ENCODE measurements around the gene DNAH17. TPM values are rescaled to one million over a fixed set of nuclear protein-coding genes. Genes with fewer than 3 reads are reported as not detected.

DNAH17 gene
- total RNA-seq, 3 donors from 2014 or later (not counting 1 experiment from before 2014, with no cell fraction given): 0.16 to 0.25 (median 0.24) TPM

DNA sequence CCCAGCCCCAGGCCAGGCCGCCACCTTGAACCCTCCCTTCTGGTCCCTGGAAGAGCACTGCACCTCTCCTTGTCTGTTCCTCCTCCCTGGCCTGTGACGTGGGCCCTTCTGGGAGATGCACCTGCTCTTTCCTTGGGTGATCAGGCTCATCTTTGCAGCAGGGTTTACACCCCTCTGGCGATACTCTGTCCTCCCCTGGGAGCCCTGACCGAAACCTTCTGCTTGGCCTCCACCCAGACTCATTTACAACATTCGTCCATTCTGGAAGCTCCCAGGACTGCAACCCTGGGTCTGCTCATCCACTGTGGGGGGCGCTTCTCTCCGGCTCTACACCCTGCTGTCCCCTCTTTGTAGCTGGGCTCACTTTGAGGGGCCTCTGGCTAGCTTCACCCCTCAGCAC is 125.4 kb downstream of the DNAH17 start:
- DNase-seq (no peak), ATAC-seq (no peak)
- intact Hi-C loops (cut with micrococcal nuclease): no loop called here
- WGBS (ENCODE audit: insufficient coverage): 79% methylated on average over 7 of the region's 7 CpGs
- H3K4me3 Mint-ChIP-seq: no peak overlapping the region
- H3K27ac ChIP-seq (ENCODE audit: low read length): no peak overlapping the region
- H3K4me3 ChIP-seq (ENCODE audit: low read length): no peak overlapping the region
- no peaks in the 10 kb centered on the region for H3K9me3 ChIP-seq (ENCODE audit: control insufficient read depth, insufficient read depth, low read length)
- H3K27me3 Mint-ChIP-seq (ENCODE audit: low read depth in 2 of 2): no peaks in the 10 kb centered on the region
- no peaks in the 10 kb centered on the region for H3K36me3 Mint-ChIP-seq
- H3K4me1 ChIP-seq (ENCODE audit: control insufficient read depth, insufficient read depth, low read length): no peaks in the 10 kb centered on the region
- TF ChIP-seq, protein P1, sequence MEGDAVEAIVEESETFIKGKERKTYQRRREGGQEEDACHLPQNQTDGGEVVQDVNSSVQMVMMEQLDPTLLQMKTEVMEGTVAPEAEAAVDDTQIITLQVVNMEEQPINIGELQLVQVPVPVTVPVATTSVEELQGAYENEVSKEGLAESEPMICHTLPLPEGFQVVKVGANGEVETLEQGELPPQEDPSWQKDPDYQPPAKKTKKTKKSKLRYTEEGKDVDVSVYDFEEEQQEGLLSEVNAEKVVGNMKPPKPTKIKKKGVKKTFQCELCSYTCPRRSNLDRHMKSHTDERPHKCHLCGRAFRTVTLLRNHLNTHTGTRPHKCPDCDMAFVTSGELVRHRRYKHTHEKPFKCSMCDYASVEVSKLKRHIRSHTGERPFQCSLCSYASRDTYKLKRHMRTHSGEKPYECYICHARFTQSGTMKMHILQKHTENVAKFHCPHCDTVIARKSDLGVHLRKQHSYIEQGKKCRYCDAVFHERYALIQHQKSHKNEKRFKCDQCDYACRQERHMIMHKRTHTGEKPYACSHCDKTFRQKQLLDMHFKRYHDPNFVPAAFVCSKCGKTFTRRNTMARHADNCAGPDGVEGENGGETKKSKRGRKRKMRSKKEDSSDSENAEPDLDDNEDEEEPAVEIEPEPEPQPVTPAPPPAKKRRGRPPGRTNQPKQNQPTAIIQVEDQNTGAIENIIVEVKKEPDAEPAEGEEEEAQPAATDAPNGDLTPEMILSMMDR (IDR thresholded peaks at IDR 0.05): no peak
- no peaks in the 10 kb centered on the region for H3K9me3 Mint-ChIP-seq
- H3K4me1 Mint-ChIP-seq: no peaks in the 10 kb centered on the region
- H3K36me3 ChIP-seq (ENCODE audit: control insufficient read depth, insufficient read depth, low read length): no peaks in the 10 kb centered on the region
- H3K27me3 ChIP-seq (ENCODE audit: control insufficient read depth, insufficient read depth, low read length): no peaks in the 10 kb centered on the region
- H3K27ac Mint-ChIP-seq: no peak overlapping the region

DNA sequence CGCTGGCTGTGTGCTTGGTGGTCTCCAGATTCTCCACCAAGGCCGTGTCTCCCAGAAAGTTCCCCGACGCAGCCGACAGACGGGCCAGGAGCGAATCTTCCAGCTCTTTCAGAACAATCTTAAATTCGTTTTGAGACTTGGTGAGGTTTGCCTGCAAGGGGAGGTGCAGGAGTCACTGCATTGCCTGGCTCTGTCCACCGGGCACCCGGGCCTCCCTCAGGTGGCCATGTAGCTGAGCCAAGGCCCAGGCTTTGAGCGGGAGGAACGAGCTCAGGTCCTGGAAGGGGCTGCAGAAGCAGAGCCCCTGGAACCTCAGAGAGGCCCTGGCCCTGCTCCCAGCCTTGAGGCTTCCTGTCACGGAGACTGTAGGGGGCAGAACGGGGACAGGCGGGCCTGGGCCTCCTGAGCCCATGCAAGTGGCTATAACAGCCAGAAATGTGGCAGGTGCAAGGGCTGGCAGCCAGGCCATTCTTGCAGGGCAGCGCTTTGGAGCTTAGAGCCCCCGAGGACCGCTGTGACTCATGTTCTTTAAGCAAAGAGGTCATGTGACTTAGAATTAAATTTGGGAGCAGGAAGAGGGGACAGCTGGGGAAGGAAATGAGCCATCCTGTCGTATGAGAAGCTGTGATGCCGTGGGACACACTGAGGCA is 126.4 kb downstream of the DNAH17 start:
- H3K9me3 ChIP-seq (ENCODE audit: control insufficient read depth, insufficient read depth, low read length): no peaks in the 10 kb centered on the region
- ATAC-seq (no peak), DNase-seq (no peak)
- H3K27me3 ChIP-seq (ENCODE audit: control insufficient read depth, insufficient read depth, low read length): no peaks in the 10 kb centered on the region
- Mint-ChIP-seq H3K4me3 (no peak overlapping the region), H3K27me3 (ENCODE audit: low read depth in 2 of 2) (no peaks in the 10 kb centered on the region), H3K36me3 (no peaks in the 10 kb centered on the region), H3K9me3 (no peaks in the 10 kb centered on the region), H3K27ac (no peak overlapping the region), H3K4me1 (no peaks in the 10 kb centered on the region)
- H3K4me3 ChIP-seq (ENCODE audit: low read length): no peak overlapping the region
- H3K4me1 ChIP-seq (ENCODE audit: control insufficient read depth, insufficient read depth, low read length): no peaks in the 10 kb centered on the region
- no peaks in the 10 kb centered on the region for H3K36me3 ChIP-seq (ENCODE audit: control insufficient read depth, insufficient read depth, low read length)
- TF ChIP-seq, protein P1 (IDR thresholded peaks at IDR 0.05): no peak
- intact Hi-C loops (cut with micrococcal nuclease): no loop called here
- WGBS (ENCODE audit: insufficient coverage): 53% methylated on average over 20 of the region's 20 CpGs
- no peak overlapping the region for H3K27ac ChIP-seq (ENCODE audit: low read length)

DNA sequence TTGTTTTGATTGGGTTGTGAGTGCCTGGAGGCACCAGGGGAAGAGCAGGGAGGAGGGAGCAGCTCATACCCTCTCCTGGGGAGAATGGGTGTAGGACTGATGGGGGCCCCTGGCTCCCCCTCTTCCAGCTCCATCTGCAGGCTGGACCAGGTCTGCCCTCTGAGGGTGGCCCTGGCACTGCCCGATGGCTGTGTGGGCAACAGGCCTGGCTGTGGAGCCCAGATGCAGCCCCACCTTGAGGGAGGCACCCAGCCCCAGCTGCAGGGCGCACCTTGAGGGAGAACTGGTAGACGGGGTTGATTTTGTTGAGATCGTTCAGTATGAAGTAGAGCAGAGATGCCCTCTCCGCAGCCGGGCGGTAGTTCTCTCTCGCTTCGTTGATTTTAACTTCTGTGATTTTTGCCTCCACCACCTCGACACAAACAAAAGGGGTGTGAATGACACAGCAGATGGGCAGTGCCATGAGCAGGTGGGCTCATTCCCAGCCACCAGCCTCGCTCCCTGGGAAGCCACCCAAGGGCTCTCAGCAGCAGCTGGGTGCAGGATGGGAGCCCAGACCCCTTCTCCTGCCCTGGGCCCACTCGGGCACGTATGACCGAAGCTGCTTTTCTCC is 127.1 kb downstream of the DNAH17 start:
- Histone ChIP-seq H3K4me1 (ENCODE audit: control insufficient read depth, insufficient read depth, low read length) (no peaks in the 10 kb centered on the region), H3K27me3 (ENCODE audit: control insufficient read depth, insufficient read depth, low read length) (no peaks in the 10 kb centered on the region), H3K36me3 (ENCODE audit: control insufficient read depth, insufficient read depth, low read length) (no peaks in the 10 kb centered on the region), H3K4me3 (ENCODE audit: low read length) (no peak overlapping the region), H3K27ac (ENCODE audit: low read length) (no peak overlapping the region), H3K9me3 (ENCODE audit: control insufficient read depth, insufficient read depth, low read length) (no peaks in the 10 kb centered on the region)
- Mint-ChIP-seq H3K4me3 (no peak overlapping the region), H3K9me3 (no peaks in the 10 kb centered on the region), H3K27ac (no peak overlapping the region), H3K27me3 (ENCODE audit: low read depth in 2 of 2) (no peaks in the 10 kb centered on the region), H3K4me1 (no peaks in the 10 kb centered on the region), H3K36me3 (no peaks in the 10 kb centered on the region)
- ATAC-seq: no peak
- no peak for DNase-seq
- 92% methylated on average over 14 of the region's 14 CpGs for WGBS (ENCODE audit: insufficient coverage)
- TF ChIP-seq, protein P1 (IDR thresholded peaks at IDR 0.05): no peak
- intact Hi-C loops (cut with micrococcal nuclease): no loop called here
